ENCODE data around the gene DPP3.

Gene DPP3

GRCh38 chr11:66495401-66495854, 15.2 kb downstream of the DPP3 start:
- H3K4me3 ChIP-seq (ENCODE audit: control insufficient read depth, low read depth, low read length), result no peak overlapping the region
- DNase-seq (ENCODE audit: low read depth), result no peak
- peak; percentile 17 for TF ChIP-seq CTCF (conservative IDR thresholded peaks at IDR 0.05; ENCODE audit: control insufficient read depth, insufficient read depth, low read depth, low read length)

- no peak for DNase-seq (ENCODE audit: low read depth)
- H3K4me3 ChIP-seq (ENCODE audit: control insufficient read depth, low read depth, low read length), result no peak overlapping the region
- no peak for TF ChIP-seq CTCF (conservative IDR thresholded peaks at IDR 0.05; ENCODE audit: control insufficient read depth, insufficient read depth, low read depth, low read length)
These were observed 17.0 kb downstream of the DPP3 start for GRCh38 chr11:66497206-66497605.

DNA sequence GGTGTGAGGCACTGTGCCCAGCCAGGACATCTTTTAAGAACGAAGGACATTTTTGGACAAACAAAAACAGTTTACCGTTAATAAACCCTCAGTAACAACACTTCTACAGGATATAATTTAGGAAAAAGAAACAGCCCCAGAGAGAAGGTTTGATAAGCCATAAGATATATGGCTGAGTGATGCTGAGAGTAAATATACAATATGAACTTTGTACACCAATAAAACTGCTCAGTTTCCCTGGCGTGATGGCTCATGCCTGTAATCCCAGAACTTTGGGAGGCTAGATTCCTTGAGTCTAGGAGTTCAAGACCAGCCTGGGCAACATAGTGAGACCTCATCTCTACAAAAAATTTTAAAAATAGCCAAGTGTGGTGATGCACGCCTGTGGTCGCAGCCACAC, 18.3 kb downstream of the DPP3 start:
- no peak overlapping the region for H3K4me3 ChIP-seq (ENCODE audit: control insufficient read depth, low read depth, low read length)
- no peak for TF ChIP-seq CTCF (conservative IDR thresholded peaks at IDR 0.05; ENCODE audit: control insufficient read depth, insufficient read depth, low read depth, low read length)
- no peak for DNase-seq (ENCODE audit: low read depth)

DNA sequence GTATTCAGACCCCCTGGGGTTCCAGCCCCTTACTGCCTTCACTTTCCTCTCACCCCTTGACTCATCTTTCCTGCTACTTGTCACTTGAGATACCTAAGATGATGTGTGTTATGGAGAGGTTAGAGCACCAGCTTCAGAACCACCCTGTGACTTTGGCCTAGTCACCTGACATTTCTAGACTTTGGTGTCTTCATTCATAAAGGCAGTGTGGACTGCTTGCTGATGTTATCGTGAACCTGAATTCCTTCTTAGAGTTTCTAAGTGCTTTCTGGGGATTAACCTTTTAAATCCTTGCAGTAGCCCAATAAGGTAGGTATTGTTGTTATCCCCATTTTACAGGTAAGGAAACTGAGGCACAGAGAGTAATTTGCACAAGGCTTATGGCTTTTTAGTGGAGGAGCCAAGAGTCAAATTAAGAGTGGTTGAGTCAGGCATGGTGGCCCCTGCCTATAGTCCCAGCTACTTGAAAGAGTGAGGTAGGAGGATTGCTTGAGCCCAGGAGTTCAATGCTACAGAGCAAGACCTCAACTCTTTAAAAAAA, 25.1 kb downstream of the DPP3 start:
- H3K4me3 ChIP-seq (ENCODE audit: control insufficient read depth, low read depth, low read length), result no peak overlapping the region
- TF ChIP-seq CTCF (conservative IDR thresholded peaks at IDR 0.05; ENCODE audit: control insufficient read depth, insufficient read depth, low read depth, low read length), result no peak
- no peak for DNase-seq (ENCODE audit: low read depth)

DNA sequence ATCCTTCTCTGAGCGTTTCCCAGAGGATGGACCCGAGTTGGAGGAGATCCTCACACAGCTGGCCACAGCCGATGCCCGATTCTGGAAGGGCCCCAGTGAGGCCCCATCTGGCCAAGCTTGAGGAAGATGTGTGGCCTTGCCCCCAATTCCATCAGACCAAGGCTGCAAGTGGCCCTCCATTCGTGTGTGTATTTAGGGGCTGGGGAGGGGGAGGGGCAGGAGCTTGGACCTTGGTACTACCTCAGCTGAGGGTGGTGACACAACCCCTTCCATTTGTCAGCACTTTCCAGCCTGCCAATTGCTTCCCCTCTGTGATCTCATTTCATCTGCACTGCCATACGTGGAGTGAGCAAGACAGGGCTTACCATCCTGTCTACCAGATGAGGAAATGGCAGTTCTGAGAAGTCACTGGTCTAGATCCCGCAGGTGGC, 28.9 kb downstream of the DPP3 start:
- no peak for TF ChIP-seq CTCF (conservative IDR thresholded peaks at IDR 0.05; ENCODE audit: control insufficient read depth, insufficient read depth, low read depth, low read length)
- DNase-seq (ENCODE audit: low read depth), result peak; percentile 2
- no peak overlapping the region for H3K4me3 ChIP-seq (ENCODE audit: control insufficient read depth, low read depth, low read length)

- DNase-seq (ENCODE audit: low read depth), result peak; percentile 69
- TF ChIP-seq CTCF (conservative IDR thresholded peaks at IDR 0.05; ENCODE audit: control insufficient read depth, insufficient read depth, low read depth, low read length), result no peak
- H3K4me3 ChIP-seq (ENCODE audit: control insufficient read depth, low read depth, low read length), result peak within 1 kb of the TSS; percentile 99
These were observed 30.2 kb downstream of the DPP3 start, which contains the start of gene BBS1 for GRCh38 chr11:66510271-66510989. Gene BBS1, plus strand, starts transcription at chr11:66510635. Its CDS starts 25 bp downstream, at chr11:66510660.

Measured in fibroblast of mammary gland (primary cell).